ENCODE measurements around the gene ZBTB42. TPM values are rescaled to one million over a fixed set of nuclear protein-coding genes. Genes with fewer than 3 reads are reported as not detected.
A peak's percentile ranks its signal among the peaks of the same experiment; 100 is the strongest.

The ZBTB42 gene
- total and polyA plus RNA-seq, 2 of the 13 experiments (the other 11 are each of a cell fraction or from before 2014, with no cell fraction given): 2.8 to 4.2 TPM

DNA sequence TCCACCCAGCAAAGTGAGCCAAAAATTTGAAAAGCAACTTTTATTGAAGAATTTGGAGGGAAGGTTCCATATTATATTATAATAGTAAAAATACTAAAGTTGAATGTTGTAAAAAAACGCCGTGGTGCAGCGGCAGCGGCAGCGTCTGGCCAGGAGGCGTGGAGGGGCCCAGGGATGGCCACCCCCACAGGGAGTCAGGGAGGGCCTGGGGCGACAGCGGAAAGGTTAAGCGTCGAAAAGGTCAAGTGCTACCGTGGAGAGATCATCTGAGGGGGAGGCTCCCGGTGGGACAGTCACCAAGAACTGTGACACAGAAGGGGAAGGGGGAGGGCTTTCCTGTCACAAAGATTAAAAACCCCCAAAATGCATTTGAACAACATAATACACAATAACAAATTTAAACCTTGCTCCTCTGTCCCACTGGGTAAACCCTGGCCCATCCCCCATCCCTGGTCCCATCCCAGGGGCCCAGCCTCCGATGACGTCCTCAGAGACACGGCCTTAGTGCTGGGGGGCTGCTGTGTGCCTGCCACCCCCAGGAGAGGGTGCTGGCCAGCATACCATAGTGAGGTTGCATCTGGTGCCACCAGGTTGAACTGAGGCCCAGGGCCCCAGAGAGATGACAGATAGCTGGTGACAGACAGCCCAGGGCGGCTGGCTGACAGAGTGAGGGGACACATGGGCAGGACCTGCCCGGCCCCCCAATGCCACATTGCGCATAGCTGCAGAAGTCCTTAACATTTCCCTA lies 31.4 kb upstream of the ZBTB42 start:
- no TSS peak for BruUV-seq (replicated peaks)
- peaks cover 8% of the 10 kb centered on the region for H3K9me3 ChIP-seq (ENCODE audit: low read length)
- TF ChIP-seq FOXJ3 (CRISPR knock-in tag; IDR thresholded peaks at IDR 0.05; ENCODE audit: borderline replicate concordance): no peak
- TF ChIP-seq, protein P1, sequence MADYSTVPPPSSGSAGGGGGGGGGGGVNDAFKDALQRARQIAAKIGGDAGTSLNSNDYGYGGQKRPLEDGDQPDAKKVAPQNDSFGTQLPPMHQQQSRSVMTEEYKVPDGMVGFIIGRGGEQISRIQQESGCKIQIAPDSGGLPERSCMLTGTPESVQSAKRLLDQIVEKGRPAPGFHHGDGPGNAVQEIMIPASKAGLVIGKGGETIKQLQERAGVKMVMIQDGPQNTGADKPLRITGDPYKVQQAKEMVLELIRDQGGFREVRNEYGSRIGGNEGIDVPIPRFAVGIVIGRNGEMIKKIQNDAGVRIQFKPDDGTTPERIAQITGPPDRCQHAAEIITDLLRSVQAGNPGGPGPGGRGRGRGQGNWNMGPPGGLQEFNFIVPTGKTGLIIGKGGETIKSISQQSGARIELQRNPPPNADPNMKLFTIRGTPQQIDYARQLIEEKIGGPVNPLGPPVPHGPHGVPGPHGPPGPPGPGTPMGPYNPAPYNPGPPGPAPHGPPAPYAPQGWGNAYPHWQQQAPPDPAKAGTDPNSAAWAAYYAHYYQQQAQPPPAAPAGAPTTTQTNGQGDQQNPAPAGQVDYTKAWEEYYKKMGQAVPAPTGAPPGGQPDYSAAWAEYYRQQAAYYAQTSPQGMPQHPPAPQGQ (CRISPR knock-in tag; IDR thresholded peaks at IDR 0.05; ENCODE audit: borderline replicate concordance): no peak
- TF ChIP-seq AGO2 (optimal IDR thresholded peaks at IDR 0.05; ENCODE audit: low read depth, low read length): peak; percentile 67
- 0 out of 2 replicates have a peak, but pooled peaks have one; percentile 31 for TF ChIP-seq ZNF281 (CRISPR knock-in tag; IDR thresholded peaks at IDR 0.05; ENCODE audit: borderline replicate concordance)
- no peak for TF ChIP-seq TP53 (CRISPR knock-in tag; conservative IDR thresholded peaks at IDR 0.05)
- no peak; the same call in none of the 2 replicates for TF ChIP-seq RBFOX2 (IDR thresholded peaks at IDR 0.05; ENCODE audit: low read depth, low read length)
- TF ChIP-seq POLR2G (IDR thresholded peaks at IDR 0.05; ENCODE audit: low read depth, low read length): 0 out of 2 replicates have a peak, but pooled peaks have one; percentile 11
- TF ChIP-seq PHF20 (CRISPR knock-in tag; IDR thresholded peaks at IDR 0.05): no peak
- peak; percentile 77 for TF ChIP-seq PATZ1 (CRISPR knock-in tag; IDR thresholded peaks at IDR 0.05)
- peak; percentile 91 for TF ChIP-seq AGO1 (IDR thresholded peaks at IDR 0.05; ENCODE audit: low read depth, low read length, poor library complexity, severe bottlenecking)
- TF ChIP-seq POLR2A (IDR thresholded peaks at IDR 0.05; ENCODE audit: insufficient read depth in 1 of 2, low read depth in 2 of 2, low read length in 2 of 2): peak in 1 of 2 experiments; percentile 43; a peak in 1 of 4 replicates
- TF ChIP-seq ZNF350 (CRISPR knock-in tag; IDR thresholded peaks at IDR 0.05; ENCODE audit: borderline replicate concordance, low read depth): no peak
- TF ChIP-seq RBM22 (optimal IDR thresholded peaks at IDR 0.05; ENCODE audit: low read length): peak; percentile 82
- peak overlapping the region; percentile 77 for H3K4me2 ChIP-seq (ENCODE audit: low read depth, low read length)
- peaks cover 19 to 27% of the 10 kb centered on the region in 2 experiments; a peak in 4 of 5 replicates for H3K36me3 ChIP-seq (replicated peaks in 1 of 2; ENCODE audit: control insufficient read depth in 1 of 2, insufficient read depth in 2 of 2, low read length in 2 of 2)
- H3K4me3 ChIP-seq (replicated peaks in 1 of 3; ENCODE audit: insufficient read depth in 1 of 3, low read depth in 2 of 3, low read length in 3 of 3): peak overlapping the region in 2 of 3 experiments; percentile 44 to 62; a peak in 3 of 6 replicates
- WGBS (ENCODE audit: low lambda C conversion rate): 79% methylated on average over 16 of the region's 18 CpGs
- peak overlapping the region; percentile 72 for H3K27ac ChIP-seq (ENCODE audit: extremely low read length, insufficient read depth, low read length)
- ATAC-seq (no peak), DNase-seq (ENCODE audit: low spot score) (no peak), FAIRE-seq (no peak)
- H2AFZ ChIP-seq (ENCODE audit: low read length): no peak overlapping the region
- peaks cover 33% of the 10 kb centered on the region for H3K79me2 ChIP-seq (ENCODE audit: insufficient read depth, low read length)
- H4K20me1 ChIP-seq (ENCODE audit: insufficient read depth, low read length): peaks cover 5% of the 10 kb centered on the region
- ChIA-PET POLR2A (interaction anchor here (1.0 to 4.1 kb wide), 15 partner anchors 9 to 107 kb away, joined by 3 to 59 read pairs (median 7); partner anchors contain the start of genes AKT1, CEP170B, SIVA1 and ZBTB42), CTCF (ENCODE audit: low intra/inter-chr PET ratio, low total read pairs) (interaction anchor here (1.2 to 2.5 kb wide), 4 partner anchors 28 to 102 kb away, joined by 3 to 15 read pairs (median 10); no protein-coding TSS in a partner anchor)
- in situ Hi-C loops (cut with HindIII; ENCODE audit: extremely low pct_ligation_motif_present, low pct_unique_long_range_greater_than_20kb): loop anchor here (5.0 kb wide), 2 partner anchors 53 to 98 kb away; partner anchors contain the start of gene CEP170B
- intact Hi-C loops (cut with micrococcal nuclease; ENCODE audit: unreplicated experiment): loop anchor here (1.0 to 2.0 kb wide), 2 partner anchors 95 to 104 kb away; partner anchors contain the start of gene CEP170B
- peaks cover 25% of the 10 kb centered on the region for H3K4me1 ChIP-seq (ENCODE audit: insufficient read depth, low read length)
- H3K27me3 ChIP-seq (ENCODE audit: control insufficient read depth in 1 of 2, insufficient read depth in 2 of 2, low read length in 2 of 2): no peaks in the 10 kb centered on the region; a peak in 1 of 5 replicates
- peak overlapping the region; percentile 59; the same call in 1 of the 2 replicates for H3K9ac ChIP-seq (ENCODE audit: insufficient read depth, low read depth, low read length)

Data from HepG2 (cell line).